ENCODE data around the gene TRPC4AP.

The TRPC4AP gene

DNA sequence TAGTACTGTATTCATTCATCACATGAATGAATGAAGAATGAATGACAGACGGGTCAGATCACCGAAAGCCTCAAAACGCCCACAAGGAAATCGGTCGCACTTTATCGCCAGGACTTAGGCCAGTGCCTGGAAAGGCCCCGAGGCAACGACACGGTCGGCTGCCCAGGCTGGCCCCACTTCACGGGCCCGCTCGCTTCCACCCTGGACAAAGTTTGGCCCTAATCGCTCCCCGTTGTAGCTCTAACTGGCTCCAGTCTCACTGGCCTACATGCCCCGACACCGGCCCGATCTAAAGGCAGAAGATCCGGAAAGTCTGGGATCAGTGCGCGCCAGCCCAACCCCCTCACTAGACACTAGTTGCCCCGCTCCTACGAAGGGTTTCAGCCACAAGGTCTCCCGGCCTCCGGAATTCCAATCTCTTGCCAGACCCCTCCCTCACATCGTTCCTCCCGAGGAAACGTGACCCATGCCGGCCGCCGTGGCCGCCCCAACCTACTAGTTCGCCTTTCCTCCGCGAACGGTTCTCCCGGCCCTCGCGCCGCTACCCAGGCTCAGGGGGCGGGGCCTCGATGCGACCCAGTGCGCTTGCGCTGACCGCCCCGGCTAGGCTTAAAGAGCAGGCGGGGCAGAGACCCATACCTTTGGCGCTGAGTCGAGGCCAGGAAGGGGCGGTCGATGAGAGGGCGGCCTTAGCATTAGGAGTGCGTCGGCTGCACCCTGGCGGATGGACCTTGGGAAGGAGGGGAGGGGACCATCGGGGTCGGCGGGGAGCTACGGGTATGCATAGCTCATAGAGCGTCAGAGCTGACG, 137.2 kb downstream of the TRPC4AP start, which contains the start of the genes GSS and MYH7B:
Gene GSS, minus strand, starts transcription at position 576 of the 810 bp plus-strand sequence. CDS start 3,954 bp downstream, outside the sequence.
Gene MYH7B, plus strand, starts transcription at position 638 of the 810 bp plus-strand sequence. CDS start 22,138 bp downstream, outside the sequence.
- DNase-seq = peak; percentile 98

DNA sequence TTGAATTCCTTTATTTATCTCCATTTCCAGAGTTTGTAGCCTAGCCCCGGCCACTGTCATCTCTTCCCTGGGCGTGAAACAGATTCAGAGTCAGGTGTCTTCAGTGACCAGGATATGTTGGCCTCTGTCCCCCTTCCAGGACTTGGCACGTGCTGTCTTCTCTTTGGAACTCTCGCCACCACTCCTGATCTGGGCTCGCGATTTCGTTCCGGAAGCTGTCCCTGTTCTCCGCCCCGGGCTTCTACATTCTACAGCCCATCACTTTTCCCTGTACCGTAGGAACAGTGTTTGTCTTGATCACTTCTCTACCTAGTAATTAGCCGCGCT, 137.7 kb downstream of the TRPC4AP start:
- DNase-seq = no peak

DNA sequence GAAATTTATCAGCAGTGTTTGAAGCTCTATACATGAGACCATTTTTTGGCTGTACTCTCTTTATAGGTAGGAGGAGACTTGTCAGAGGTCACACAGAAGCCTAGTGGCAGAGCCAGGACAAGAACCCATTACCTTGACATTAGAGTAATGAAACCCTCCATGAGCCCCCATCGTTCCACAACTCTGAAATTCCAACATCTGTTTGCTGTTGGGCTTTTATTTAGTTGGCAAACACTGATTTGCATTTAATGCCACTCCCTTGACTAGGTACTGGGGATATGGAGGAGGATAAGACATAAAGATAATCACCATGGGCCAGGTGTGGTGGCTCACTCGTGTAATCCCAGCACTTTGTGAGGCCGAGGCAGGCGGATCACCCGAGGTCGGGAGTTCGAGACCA, 138.6 kb downstream of the TRPC4AP start:
- DNase-seq = no peak

DNA sequence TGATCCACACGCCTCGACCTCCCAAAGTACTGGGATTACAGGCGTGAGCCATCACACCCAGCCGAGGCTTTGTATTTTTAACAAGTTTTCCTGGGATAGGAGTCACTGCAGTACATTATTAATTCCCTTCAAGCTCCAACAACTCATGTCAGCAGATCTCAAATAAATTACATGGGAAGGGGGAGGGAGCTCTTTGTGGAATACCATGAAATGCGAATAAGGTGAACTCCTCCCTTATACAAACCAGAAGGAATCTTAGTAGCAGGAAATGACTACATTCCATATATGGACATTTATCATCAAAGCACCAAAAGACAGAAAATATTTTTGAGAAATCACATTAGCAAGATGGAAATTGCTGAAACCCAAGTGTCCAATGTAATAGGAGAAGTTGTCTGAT, 139.9 kb downstream of the TRPC4AP start:
- DNase-seq = no peak

Data from RPMI8226 (cell line).